ENCODE data around the gene SEC14L6. TPM values are rescaled to one million over a fixed set of nuclear protein-coding genes. Genes with fewer than 3 reads are reported as not detected.
"Not testable (repeated sequence)": the region's sequence is repeated elsewhere in the genome, so short reads cannot be mapped to it uniquely, and the experiment has no call there.

The SEC14L6 gene
- total RNA-seq, 2 donors from 2014 or later: 0.27 to 0.56 TPM

DNA sequence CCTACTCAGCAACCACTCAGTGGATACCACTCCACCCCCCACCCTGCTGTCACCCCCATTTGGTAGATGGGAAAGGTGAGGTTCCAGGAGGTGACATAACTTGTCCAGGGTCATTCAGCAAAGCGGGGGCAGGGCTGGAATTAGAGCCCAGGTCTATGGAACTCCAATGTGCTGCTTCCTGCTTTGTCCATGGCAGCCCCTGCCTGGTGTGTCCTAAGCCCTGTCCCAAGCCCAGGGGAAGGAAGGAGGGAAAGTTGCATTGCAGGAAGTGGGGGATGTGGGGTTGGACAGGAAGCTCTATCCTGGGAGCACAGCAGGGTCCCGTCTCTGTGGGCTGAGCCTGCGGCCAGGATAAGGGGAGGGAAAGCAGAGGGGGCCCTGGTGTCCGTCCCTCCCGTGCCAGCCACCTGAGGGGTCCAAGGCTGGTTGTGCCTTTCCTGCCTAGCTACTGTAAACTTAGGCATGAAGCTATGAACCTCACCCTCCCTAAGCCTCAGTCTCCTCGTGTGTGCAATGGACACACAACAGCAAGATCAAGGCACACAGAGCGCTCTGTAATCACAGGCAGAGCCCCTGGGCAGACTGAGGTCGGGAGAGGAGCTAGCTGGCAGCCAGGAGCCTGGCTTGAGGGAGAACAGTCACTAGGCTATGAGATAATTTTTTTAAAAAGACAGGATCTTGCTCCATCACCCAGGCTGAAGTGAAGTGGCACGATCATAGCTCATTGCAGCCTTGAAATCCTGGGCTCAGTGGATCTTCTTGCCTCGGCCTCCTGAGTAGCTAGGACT, 15.1 kb upstream of the SEC14L6 start:
- DNase-seq (ENCODE audit: low spot score) (no peak), ATAC-seq (ENCODE audit: insufficient number of reproducible peaks, low FRiP score, low read depth) (no peak)
- H3K36me3 ChIP-seq: no peaks in the 10 kb centered on the region
- no peaks in the 10 kb centered on the region for H3K4me1 ChIP-seq (ENCODE audit: control insufficient read depth in 1 of 2, low read depth in 2 of 2)
- TF ChIP-seq, protein P1, sequence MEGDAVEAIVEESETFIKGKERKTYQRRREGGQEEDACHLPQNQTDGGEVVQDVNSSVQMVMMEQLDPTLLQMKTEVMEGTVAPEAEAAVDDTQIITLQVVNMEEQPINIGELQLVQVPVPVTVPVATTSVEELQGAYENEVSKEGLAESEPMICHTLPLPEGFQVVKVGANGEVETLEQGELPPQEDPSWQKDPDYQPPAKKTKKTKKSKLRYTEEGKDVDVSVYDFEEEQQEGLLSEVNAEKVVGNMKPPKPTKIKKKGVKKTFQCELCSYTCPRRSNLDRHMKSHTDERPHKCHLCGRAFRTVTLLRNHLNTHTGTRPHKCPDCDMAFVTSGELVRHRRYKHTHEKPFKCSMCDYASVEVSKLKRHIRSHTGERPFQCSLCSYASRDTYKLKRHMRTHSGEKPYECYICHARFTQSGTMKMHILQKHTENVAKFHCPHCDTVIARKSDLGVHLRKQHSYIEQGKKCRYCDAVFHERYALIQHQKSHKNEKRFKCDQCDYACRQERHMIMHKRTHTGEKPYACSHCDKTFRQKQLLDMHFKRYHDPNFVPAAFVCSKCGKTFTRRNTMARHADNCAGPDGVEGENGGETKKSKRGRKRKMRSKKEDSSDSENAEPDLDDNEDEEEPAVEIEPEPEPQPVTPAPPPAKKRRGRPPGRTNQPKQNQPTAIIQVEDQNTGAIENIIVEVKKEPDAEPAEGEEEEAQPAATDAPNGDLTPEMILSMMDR (IDR thresholded peaks at IDR 0.05): no peak
- no peaks in the 10 kb centered on the region for H3K9me3 ChIP-seq
- H3K4me3 ChIP-seq: no peak overlapping the region
- H3K27me3 ChIP-seq (replicated peaks; ENCODE audit: insufficient read depth): no peaks in the 10 kb centered on the region
- H3K27ac ChIP-seq: no peak overlapping the region

DNA sequence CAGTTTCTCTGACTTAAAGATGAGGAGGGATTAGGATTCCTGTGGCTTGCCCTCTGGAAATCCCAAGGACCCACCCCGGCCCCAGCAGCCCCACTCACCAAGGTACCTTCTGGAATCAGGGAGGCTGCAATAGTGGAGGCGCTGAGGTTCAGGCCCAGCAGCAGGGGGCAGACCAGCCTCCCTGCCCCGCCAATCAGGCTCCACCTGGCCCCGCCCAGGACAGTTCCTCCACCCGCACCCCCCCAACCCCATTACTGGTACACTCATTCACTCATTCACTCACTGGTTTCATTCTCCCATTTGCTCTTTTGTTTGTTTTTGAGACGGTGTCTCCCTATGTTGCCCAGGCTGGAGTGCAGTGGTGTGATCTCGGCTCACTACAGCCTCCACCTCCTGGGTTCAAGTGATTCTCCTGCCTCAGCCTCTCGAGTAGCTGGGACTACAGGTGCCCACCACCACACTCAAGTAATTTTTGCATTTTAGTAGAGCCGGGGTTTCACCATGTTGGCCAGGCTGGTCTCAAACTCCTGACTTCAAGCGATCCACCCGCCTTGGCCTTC, 14.2 kb upstream of the SEC14L6 start:
- not testable (repeated sequence) for ATAC-seq (ENCODE audit: insufficient number of reproducible peaks, low FRiP score, low read depth); DNase-seq (ENCODE audit: low spot score); H3K27me3 ChIP-seq (replicated peaks; ENCODE audit: insufficient read depth); H3K27ac ChIP-seq; H3K4me1 ChIP-seq (ENCODE audit: control insufficient read depth in 1 of 2, low read depth in 2 of 2); H3K9me3 ChIP-seq; H3K4me3 ChIP-seq; H3K36me3 ChIP-seq

DNA sequence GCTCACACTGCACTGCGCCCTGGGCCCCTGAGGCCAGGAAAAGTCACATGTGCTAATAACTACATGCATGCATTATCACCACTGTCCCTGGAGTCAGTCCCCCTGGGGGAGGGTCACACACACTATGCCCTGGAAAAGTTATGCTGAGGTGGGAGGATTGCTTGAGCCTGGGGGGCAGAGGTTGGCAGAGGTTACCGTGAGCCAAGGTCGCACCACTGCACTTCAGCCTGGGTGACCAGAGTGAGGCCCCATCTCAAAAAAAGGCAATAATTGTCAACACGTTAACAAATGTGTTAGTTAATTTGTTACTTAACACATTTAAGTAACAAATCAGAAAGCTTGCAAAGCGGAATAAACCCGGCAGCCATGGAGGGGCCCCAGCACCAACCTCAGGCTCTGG, 13.3 kb upstream of the SEC14L6 start:
- H3K27ac ChIP-seq: no peak overlapping the region
- TF ChIP-seq, protein P1 (IDR thresholded peaks at IDR 0.05): no peak
- H3K27me3 ChIP-seq (replicated peaks; ENCODE audit: insufficient read depth): no peaks in the 10 kb centered on the region
- no peak overlapping the region for H3K4me3 ChIP-seq
- H3K36me3 ChIP-seq: no peaks in the 10 kb centered on the region
- no peaks in the 10 kb centered on the region for H3K9me3 ChIP-seq
- no peak for ATAC-seq (ENCODE audit: insufficient number of reproducible peaks, low FRiP score, low read depth)
- H3K4me1 ChIP-seq (ENCODE audit: control insufficient read depth in 1 of 2, low read depth in 2 of 2): no peaks in the 10 kb centered on the region
- DNase-seq (ENCODE audit: low spot score): no peak

DNA sequence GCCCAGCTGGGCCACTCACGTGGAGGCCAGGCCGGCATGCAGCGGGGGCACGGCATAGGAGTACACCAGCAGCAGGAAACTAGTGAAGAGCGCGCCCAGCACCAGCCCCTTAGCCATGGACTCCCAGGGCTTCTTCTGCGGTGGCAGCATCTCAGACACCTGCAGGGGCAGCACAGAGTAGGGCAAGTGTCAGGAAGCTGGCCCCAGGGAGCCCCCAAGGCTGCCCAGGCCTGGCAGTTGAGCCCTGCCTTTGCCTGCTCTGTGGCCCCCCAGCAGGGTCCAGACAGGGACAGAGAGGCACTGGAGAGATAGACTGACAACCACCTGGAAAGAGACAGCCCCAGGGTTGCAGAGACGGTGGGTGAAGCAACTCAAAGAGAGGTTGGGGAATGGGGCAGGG, 10.7 kb upstream of the SEC14L6 start:
- DNase-seq (ENCODE audit: low spot score): no peak
- H3K27me3 ChIP-seq (replicated peaks; ENCODE audit: insufficient read depth): no peaks in the 10 kb centered on the region
- no peak for ATAC-seq (ENCODE audit: insufficient number of reproducible peaks, low FRiP score, low read depth)
- no peaks in the 10 kb centered on the region for H3K36me3 ChIP-seq
- H3K4me3 ChIP-seq: no peak overlapping the region
- H3K9me3 ChIP-seq: no peaks in the 10 kb centered on the region
- TF ChIP-seq, protein P1 (IDR thresholded peaks at IDR 0.05): no peak
- no peaks in the 10 kb centered on the region for H3K4me1 ChIP-seq (ENCODE audit: control insufficient read depth in 1 of 2, low read depth in 2 of 2)
- no peak overlapping the region for H3K27ac ChIP-seq

DNA sequence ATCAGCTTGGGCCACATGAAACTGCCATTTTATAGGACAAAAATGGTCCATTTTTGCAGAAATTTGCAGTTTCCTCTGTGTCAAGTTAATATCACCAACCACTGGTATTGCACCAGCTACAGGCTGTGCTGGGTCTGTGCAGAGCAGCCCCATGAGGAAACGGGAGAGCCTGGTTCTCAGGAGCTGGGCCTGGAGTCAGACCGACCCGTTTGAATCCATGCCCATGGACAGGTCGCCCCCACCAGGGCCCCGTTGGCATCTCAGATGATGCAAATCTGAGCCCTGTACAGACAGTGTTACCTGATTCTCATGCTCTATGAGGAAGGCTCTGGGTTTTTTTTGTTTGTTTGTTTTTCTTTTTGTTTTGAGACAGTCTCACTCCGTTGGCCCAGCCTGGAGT, 9.8 kb upstream of the SEC14L6 start:
- no peak for DNase-seq (ENCODE audit: low spot score)
- Histone ChIP-seq H3K4me3 (no peak overlapping the region), H3K4me1 (ENCODE audit: control insufficient read depth in 1 of 2, low read depth in 2 of 2) (no peaks in the 10 kb centered on the region), H3K9me3 (no peaks in the 10 kb centered on the region), H3K27me3 (replicated peaks; ENCODE audit: insufficient read depth) (no peaks in the 10 kb centered on the region), H3K36me3 (no peaks in the 10 kb centered on the region), H3K27ac (no peak overlapping the region)
- no peak for ATAC-seq (ENCODE audit: insufficient number of reproducible peaks, low FRiP score, low read depth)
- TF ChIP-seq, protein P1 (IDR thresholded peaks at IDR 0.05): no peak

All from thoracic aorta (tissue), 2 donors.